Tibial nerve (tissue), 4 donors: ENCODE data around the gene LIPA. TPM values are rescaled to one million over a fixed set of nuclear protein-coding genes. Genes with fewer than 3 reads are reported as not detected.
"Not testable (repeated sequence)": the region's sequence is repeated elsewhere in the genome, so short reads cannot be mapped to it uniquely, and the experiment has no call there.

Source experiments
- DNase-seq, 2 donors: peaks; one replicate each; pipeline ENCODE4 v3.0.0-alpha.2; 2019; ENCODE audit warnings: low spot score in 2 of 2
- H3K27ac ChIP-seq, 4 donors: fragments of 200-600 bp; sonication (generic) in 3 of 4; one replicate each; pipeline ENCODE4 v1.5.1; 2017 to 2019; ENCODE audit warnings: mild to moderate bottlenecking in 1 of 4
- H3K27me3 ChIP-seq, 2 donors: fragments of 200-600 bp; sonication (generic) in 1 of 2; one replicate each; pipeline versions ENCODE4 v1.5.1 to v1.6.0; 2017 to 2019
- H3K36me3 ChIP-seq, 3 donors: fragments of 200-600 bp; sonication (generic); one replicate each; pipeline ENCODE4 v1.5.1; 2018 to 2019
- H3K4me1 ChIP-seq, 4 donors: fragments of 200-600 bp; sonication (generic) in 3 of 4; one replicate each; pipeline ENCODE4 v1.5.1; 2017 to 2019
- H3K4me3 ChIP-seq, 4 donors: fragments of 200-600 bp; sonication (generic) in 3 of 4; one replicate each; pipeline ENCODE4 v1.5.1; 2017 to 2019; ENCODE audit warnings: mild to moderate bottlenecking in 1 of 4, moderate library complexity in 1 of 4
- H3K9me3 ChIP-seq, 4 donors: fragments of 200-600 bp; sonication (generic) in 3 of 4; one replicate each; pipeline ENCODE4 v1.5.1; 2017 to 2019
- CTCF ChIP-seq, 5 experiments: fragments of 200-600 bp in 3 of 5; fragments of 450-650 bp in 2 of 5; sonication (generic) in 3 of 5; IDR thresholded peaks; one replicate each; pipeline ENCODE4 v1.5.1; 2016 to 2019; ENCODE audit warnings: antibody characterized with exemption in 5 of 5, mild to moderate bottlenecking in 3 of 5, moderate library complexity in 2 of 5
- EP300 ChIP-seq, 2 donors: sonication (generic); formaldehyde crosslinking; IDR thresholded peaks; one replicate each; pipeline ENCODE4 v1.6.1; 2017; ENCODE audit warnings: antibody characterized with exemption in 2 of 2, mild to moderate bottlenecking in 1 of 2
- POLR2A ChIP-seq, 2 donors: fragments of 450-650 bp; IDR thresholded peaks; one replicate each; pipeline ENCODE4 v1.6.1; 2017; ENCODE audit warnings: antibody characterized with exemption in 2 of 2, mild to moderate bottlenecking in 2 of 2, moderate library complexity in 2 of 2
- WGBS, 2 donors: methylation state at CpG; one replicate each; pipeline ENCODE4 v1.1.5; 2018; 5-methylcytosine and 5-hydroxymethylcytosine counted together
- total RNA-seq, 4 donors: library from RNA; depleted of rRNA; stranded (reverse); fragments of >200 nt; gene quantifications; one replicate each; pipeline ENCODE4 v1.1.0, GENCODE V29; 2016

LIPA gene
- total RNA-seq, 4 donors from 2014 or later: 36.6 to 57.9 (median 39.5) TPM

GRCh38 chr10:89203237-89203636 lies 48.3 kb downstream of the LIPA start:
- peaks cover 0 to 16% (median 8%) of the 10 kb centered on the region in 4 donors for H3K4me1 ChIP-seq
- TF ChIP-seq CTCF (IDR thresholded peaks at IDR 0.05) (no peak), EP300 (IDR thresholded peaks at IDR 0.05) (no peak), POLR2A (IDR thresholded peaks at IDR 0.05) (no peak)
- no peak overlapping the region for H3K4me3 ChIP-seq
- peaks cover 0 to 20% of the 10 kb centered on the region in 2 donors for H3K27me3 ChIP-seq
- 77 to 91% methylated on average over 1 of the region's 1 CpG for WGBS, 2 donors
- no peak overlapping the region for H3K27ac ChIP-seq
- H3K36me3 ChIP-seq: no peaks in the 10 kb centered on the region
- H3K9me3 ChIP-seq: no peaks in the 10 kb centered on the region
- DNase-seq: no peak

GRCh38 chr10:89202033-89202425 lies 49.5 kb downstream of the LIPA start:
- WGBS, 2 donors: 93 to 97% methylated on average over 2 of the region's 2 CpGs
- Histone ChIP-seq H3K9me3 (no peaks in the 10 kb centered on the region), H3K4me3 (no peak overlapping the region), H3K36me3 (no peaks in the 10 kb centered on the region), H3K27me3 (peaks cover 0 to 15% of the 10 kb centered on the region in 2 donors), H3K27ac (no peak overlapping the region), H3K4me1 (peaks cover 0 to 10% (median 6%) of the 10 kb centered on the region in 4 donors)
- DNase-seq: no peak
- TF ChIP-seq EP300 (IDR thresholded peaks at IDR 0.05) (no peak), POLR2A (IDR thresholded peaks at IDR 0.05) (no peak), CTCF (IDR thresholded peaks at IDR 0.05) (no peak)

GRCh38 chr10:89201345-89202032 lies 50.1 kb downstream of the LIPA start:
- TF ChIP-seq EP300 (IDR thresholded peaks at IDR 0.05) (no peak), POLR2A (IDR thresholded peaks at IDR 0.05) (no peak), CTCF (IDR thresholded peaks at IDR 0.05) (no peak)
- 70 to 71% methylated on average over 7 of the region's 7 CpGs for WGBS, 2 donors
- Histone ChIP-seq H3K4me1 (peaks cover 0 to 5% (median under 1%) of the 10 kb centered on the region in 4 donors), H3K27me3 (peaks cover 0 to 9% of the 10 kb centered on the region in 2 donors), H3K27ac (no peak overlapping the region), H3K4me3 (no peak overlapping the region), H3K9me3 (no peaks in the 10 kb centered on the region), H3K36me3 (no peaks in the 10 kb centered on the region)
- no peak for DNase-seq

- Histone ChIP-seq H3K27ac (no peak overlapping the region), H3K9me3 (no peaks in the 10 kb centered on the region), H3K36me3 (no peaks in the 10 kb centered on the region), H3K4me1 (no peaks in the 10 kb centered on the region), H3K27me3 (peaks cover 0 to 5% of the 10 kb centered on the region in 2 donors), H3K4me3 (no peak overlapping the region)
- WGBS, 2 donors: 86 to 96% methylated on average over 4 of the region's 4 CpGs
- DNase-seq: no peak
- TF ChIP-seq EP300 (IDR thresholded peaks at IDR 0.05) (no peak), CTCF (IDR thresholded peaks at IDR 0.05) (no peak), POLR2A (IDR thresholded peaks at IDR 0.05) (no peak)
Measured at GRCh38 chr10:89197473-89197872, 54.1 kb downstream of the LIPA start.

- not testable (repeated sequence) for H3K36me3 ChIP-seq, H3K9me3 ChIP-seq, DNase-seq, H3K27ac ChIP-seq, H3K4me3 ChIP-seq, H3K27me3 ChIP-seq, H3K4me1 ChIP-seq
- 86 to 89% methylated on average over 3 of the region's 3 CpGs for WGBS, 2 donors
Measured at GRCh38 chr10:89191301-89191700, 60.3 kb downstream of the LIPA start.
